GM12801 (cell line): ENCODE measurements around the gene AFAP1L1.

Experiments
- TF ChIP-seq, protein P1 (sequence below): IDR thresholded peaks from one replicate; pipeline ENCODE4 v1.5.1; 2011; ENCODE audit warnings: control low read depth; ENCODE audit not compliant: insufficient read length; ENCODE audit errors: extremely low read depth

The AFAP1L1 gene

DNA sequence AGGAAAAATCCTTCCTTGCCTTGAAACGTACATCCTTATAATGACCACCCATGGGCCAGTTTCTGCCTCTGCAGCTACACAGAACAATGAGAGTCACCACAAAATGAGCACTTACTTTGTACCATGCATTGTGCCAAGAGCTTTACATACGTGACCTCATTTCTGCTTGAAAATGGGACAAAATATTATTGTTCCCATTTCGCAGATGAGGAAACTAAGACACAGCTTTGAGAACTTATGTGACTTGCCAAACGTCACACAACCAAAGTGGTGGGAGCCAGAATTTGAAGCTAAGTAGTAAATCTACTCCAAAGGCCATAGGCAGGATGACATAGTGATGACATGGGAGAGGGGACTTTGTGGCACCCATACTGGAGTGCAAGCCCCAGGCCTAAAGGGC lies 38.8 kb downstream of the AFAP1L1 start:
- TF ChIP-seq, protein P1, sequence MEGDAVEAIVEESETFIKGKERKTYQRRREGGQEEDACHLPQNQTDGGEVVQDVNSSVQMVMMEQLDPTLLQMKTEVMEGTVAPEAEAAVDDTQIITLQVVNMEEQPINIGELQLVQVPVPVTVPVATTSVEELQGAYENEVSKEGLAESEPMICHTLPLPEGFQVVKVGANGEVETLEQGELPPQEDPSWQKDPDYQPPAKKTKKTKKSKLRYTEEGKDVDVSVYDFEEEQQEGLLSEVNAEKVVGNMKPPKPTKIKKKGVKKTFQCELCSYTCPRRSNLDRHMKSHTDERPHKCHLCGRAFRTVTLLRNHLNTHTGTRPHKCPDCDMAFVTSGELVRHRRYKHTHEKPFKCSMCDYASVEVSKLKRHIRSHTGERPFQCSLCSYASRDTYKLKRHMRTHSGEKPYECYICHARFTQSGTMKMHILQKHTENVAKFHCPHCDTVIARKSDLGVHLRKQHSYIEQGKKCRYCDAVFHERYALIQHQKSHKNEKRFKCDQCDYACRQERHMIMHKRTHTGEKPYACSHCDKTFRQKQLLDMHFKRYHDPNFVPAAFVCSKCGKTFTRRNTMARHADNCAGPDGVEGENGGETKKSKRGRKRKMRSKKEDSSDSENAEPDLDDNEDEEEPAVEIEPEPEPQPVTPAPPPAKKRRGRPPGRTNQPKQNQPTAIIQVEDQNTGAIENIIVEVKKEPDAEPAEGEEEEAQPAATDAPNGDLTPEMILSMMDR = no peak

DNA sequence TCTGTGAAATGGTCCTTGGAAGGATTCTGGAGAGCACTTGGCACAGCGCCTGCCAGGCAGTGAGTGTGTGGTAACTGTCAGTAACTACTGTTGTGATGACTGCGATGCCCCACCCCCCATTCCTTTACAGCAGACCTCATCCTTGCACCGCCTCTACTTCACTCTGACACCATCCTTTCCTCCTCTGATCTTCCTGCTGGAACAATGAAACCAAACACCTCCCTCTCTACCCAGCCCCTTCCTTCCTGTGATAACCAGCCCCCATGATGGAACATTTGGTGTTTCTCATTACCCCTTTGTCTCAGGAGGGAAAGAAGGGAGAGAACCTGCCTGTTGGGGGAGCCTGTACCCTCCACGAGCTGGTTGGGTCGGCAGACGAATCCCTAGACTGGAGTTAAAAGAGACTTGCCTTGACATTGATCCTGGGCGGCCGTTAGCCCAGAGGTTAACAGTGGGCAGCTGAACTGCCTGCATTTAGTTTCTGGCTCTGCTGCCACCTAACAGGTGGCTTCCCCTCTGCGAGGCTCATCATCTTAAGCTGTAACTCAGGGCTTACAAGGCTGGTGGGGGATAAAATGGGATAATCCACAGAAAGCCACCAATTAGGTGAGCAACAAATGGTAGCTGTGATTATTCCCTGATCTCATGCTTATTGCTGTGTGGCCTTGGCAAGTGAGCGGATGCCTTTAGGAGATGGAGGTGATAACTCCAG lies 39.4 kb downstream of the AFAP1L1 start:
- TF ChIP-seq, protein P1 = no peak

DNA sequence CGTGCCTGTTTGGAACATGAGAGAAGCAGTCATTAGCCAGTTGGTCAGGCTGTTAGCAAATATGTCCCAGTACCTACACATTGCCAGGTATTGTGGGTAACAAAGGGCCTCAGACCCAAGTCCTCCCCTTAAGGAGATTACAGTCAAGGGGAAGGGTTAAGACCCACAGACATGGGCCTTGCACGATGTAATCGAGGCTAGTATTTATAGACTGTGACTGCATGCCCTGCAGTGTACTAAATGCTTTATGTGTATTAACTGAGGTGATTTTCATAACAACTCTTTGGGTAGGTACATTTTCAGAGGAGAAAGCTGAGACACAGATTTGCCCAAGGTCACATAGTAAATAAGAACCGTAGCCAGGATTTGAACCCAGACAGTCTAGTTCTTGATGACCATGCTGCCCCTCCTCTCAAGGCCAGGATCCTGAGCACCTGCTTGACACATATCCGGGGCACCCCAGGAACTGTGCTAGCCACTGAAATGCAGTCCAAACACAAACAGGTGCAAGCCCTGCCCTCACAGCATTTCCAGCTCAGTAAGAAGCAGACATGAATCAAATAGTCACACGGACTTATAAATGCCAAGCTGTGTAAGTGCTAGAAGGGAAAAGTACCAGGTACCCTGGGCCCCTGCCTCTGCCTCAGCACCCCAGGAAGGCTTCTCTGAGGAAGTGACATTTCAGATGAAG lies 41.6 kb downstream of the AFAP1L1 start:
- TF ChIP-seq, protein P1 = no peak

DNA sequence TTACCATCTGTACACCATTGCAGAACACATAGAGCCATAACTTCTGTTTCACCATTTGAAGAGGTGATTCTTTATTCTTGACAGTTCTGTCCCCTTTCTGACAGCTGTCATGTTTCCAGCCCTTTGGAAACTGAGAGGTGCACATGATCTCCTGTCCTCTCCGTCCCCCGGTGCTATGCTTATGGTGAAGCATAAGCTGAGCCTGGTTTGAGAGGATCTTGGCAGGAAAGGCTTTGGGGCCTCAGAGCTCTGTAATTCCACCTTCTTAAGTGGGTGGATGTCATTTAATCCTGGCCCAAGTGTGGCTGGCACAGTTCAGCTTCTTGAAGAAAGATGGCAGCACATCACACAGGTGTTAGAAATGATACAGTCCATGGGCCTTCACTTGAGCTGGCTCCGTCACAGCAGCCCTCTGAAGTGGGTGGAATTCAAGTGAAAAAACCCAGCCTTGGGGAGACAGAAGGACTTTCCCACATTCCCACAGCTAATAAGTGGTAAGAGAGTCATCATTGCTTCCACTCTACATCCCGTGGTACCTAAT lies 43.0 kb downstream of the AFAP1L1 start:
- TF ChIP-seq, protein P1 = no peak

DNA sequence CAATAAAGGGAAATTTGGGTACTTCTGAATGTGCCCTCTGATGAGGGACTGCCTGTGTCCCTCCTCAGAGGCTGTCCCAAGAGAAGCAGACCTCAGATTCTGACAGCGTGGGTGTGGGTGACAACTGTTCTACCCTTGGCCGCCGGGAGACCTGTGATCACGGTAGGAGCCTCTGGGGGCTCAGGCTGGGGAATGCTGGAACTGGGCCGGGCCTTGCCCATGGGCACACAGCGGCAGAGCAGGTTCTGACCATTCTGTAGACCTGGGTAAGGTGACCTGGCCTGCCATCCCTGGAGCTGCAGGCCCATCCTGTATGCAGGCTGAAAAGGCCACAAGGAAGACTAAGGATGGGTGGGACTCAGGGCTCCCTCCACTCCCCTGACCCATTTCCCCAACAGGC lies 44.1 kb downstream of the AFAP1L1 start:
- TF ChIP-seq, protein P1 = no peak

DNA sequence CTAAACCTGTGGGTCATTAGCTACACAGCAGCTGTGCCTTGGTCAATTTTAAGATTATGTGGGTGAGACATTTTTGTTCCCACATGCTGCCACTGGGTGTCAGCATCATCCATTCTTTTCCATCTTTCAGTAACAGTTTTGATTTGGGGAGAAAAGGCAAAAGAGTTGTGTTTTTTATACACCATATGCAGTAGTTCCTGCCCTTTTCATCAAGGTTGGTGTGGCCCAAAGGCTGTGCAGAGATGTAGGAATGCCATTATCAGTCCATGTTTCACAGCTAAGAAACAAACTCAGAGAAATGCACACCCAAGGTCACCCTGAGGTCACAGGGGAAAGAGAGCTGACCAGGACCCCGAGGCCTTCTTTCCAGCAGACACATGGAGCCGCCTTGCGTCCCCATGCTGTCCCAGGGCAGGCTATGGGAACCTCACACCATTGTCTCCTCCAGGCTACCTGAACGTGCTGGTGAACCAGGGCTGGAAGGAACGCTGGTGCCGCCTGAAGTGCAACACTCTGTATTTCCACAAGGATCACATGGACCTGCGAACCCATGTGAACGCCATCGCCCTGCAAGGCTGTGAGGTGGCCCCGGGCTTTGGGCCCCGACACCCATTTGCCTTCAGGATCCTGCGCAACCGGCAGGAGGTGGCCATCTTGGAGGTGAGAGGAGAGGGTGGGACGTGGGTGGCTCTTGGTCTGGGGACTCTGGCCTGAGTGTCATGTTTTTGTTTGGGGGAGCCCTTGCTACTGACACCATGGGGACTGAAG lies 45.8 kb downstream of the AFAP1L1 start:
- TF ChIP-seq, protein P1 = no peak

DNA sequence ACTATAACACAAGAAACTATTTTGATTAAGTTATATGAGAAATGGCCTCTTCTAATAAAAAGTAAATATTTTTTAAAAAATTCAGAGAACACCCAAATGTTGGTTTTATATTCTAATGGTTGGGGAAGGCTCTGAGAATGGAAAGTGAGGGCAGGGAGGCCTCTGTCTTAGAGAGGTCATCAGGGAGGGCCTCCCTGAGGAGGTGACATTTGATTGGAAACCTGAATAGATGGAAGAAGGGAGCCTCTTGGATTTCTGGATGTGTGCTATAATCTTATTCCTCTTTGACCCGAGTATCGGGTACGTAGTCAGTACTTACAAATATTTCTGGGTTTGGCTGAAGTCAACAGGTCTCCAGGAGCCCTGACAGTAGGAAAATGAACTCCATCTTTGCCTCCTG lies 47.5 kb downstream of the AFAP1L1 start:
- TF ChIP-seq, protein P1 = no peak
